Measurements from ENCODE around the gene GTF3C1. TPM values are rescaled to one million over a fixed set of nuclear protein-coding genes. Genes with fewer than 3 reads are reported as not detected.

Gene GTF3C1
- total and polyA plus RNA-seq, 10 donors = 28.8 to 68.6 (median 57.1) TPM

DNA sequence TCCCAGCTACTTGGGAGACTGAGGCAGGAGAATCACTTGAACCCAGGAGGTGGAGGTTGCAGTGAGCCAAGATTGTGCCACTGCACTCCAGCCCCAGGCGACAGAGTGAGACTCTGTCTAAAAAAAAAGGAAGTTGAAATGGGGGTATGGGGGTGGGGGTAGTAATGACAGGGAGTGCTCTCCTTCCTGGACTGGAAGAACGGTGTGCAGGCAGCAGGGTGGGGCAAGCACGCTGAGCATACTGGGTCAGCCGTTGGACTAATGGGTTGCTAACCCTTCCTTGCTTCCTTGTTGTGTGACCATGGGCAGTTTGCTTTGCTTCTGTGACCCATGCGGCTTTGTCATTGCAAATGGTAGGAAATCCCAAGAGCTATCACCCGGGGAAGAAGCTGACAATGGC, 16.7 kb upstream of the GTF3C1 start:
- Histone ChIP-seq H3K36me3 (peaks cover 0 to 8% (median 0%) of the 10 kb centered on the region in 6 donors), H3K4me3 (no peak overlapping the region), H3K27me3 (replicated peaks in 1 of 7) (no peaks in the 10 kb centered on the region), H3K4me1 (peaks cover 0 to 12% (median 3%) of the 10 kb centered on the region in 6 donors), H3K9me3 (no peaks in the 10 kb centered on the region), H3K27ac (no peak overlapping the region)
- DNase-seq = peak; percentile 25
- WGBS, 5 donors = 36 to 54% (median 45%) methylated on average over 6 of the region's 6 CpGs
- TF ChIP-seq POLR2AphosphoS5 (IDR thresholded peaks at IDR 0.05) (no peak), POLR2A (IDR thresholded peaks at IDR 0.05) (no peak)
- TF ChIP-seq, protein P1, sequence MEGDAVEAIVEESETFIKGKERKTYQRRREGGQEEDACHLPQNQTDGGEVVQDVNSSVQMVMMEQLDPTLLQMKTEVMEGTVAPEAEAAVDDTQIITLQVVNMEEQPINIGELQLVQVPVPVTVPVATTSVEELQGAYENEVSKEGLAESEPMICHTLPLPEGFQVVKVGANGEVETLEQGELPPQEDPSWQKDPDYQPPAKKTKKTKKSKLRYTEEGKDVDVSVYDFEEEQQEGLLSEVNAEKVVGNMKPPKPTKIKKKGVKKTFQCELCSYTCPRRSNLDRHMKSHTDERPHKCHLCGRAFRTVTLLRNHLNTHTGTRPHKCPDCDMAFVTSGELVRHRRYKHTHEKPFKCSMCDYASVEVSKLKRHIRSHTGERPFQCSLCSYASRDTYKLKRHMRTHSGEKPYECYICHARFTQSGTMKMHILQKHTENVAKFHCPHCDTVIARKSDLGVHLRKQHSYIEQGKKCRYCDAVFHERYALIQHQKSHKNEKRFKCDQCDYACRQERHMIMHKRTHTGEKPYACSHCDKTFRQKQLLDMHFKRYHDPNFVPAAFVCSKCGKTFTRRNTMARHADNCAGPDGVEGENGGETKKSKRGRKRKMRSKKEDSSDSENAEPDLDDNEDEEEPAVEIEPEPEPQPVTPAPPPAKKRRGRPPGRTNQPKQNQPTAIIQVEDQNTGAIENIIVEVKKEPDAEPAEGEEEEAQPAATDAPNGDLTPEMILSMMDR (IDR thresholded peaks at IDR 0.05 in 8 of 11, conservative IDR thresholded peaks at IDR 0.05 in 3 of 11) = no peak
- intact Hi-C loops (cut with DNase I; ENCODE audit: low total_unique reads) = no loop called here

DNA sequence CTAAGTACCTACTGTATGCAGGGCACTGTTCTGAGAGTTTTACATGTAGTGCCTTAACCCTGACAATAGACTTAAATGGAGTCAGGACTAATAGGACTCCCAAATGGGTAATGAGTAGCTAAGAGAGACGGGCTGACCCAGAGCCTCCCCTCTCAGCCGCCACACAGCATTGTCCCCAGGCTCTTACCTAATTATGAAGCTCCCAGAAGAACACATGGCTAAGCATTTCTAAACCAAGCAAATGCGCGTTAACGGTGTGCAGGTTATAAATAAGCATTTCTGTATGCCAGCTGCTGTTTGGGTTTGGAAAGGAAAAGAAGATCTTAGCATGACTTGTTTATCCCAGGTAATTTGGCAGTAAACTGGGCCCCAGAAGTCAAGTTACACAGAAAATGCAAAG, 14.5 kb upstream of the GTF3C1 start:
- no peaks in the 10 kb centered on the region for H3K9me3 ChIP-seq
- peaks cover 0 to 18% (median 6%) of the 10 kb centered on the region in 6 donors for H3K4me1 ChIP-seq
- no peak overlapping the region for H3K4me3 ChIP-seq
- TF ChIP-seq POLR2A (IDR thresholded peaks at IDR 0.05) = no peak
- no peak for TF ChIP-seq POLR2AphosphoS5 (IDR thresholded peaks at IDR 0.05)
- TF ChIP-seq, protein P1 (IDR thresholded peaks at IDR 0.05 in 8 of 11, conservative IDR thresholded peaks at IDR 0.05 in 3 of 11) = no peak
- no peaks in the 10 kb centered on the region for H3K27me3 ChIP-seq (replicated peaks in 1 of 7)
- intact Hi-C loops (cut with DNase I; ENCODE audit: low total_unique reads) = no loop called here
- WGBS, 5 donors = 86 to 92% (median 92%) methylated on average over 5 of the region's 5 CpGs
- peaks cover 0 to 8% (median 0%) of the 10 kb centered on the region in 6 donors for H3K36me3 ChIP-seq
- H3K27ac ChIP-seq = no peak overlapping the region
- peak; percentile 33 for DNase-seq

DNA sequence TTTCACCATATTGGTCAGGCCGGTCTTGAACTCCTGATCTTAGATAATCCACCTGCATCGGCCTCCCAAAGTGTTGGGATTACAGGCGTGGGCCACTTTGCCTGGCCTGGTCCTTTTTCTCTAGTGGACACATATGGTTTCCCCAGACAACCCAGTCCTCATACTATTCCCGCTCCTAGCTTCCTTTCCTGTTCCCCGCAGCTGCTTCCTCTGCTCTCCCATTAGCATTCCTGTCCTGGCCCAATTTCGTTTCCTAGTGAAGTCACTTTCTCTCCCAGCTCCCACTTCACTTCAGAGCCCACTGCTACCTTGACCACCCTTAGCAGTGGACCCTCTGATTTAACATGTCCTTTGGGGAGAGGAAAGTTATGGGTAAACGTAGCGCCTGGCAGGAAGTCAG, 11.5 kb upstream of the GTF3C1 start:
- DNase-seq = peak; percentile 17

DNA sequence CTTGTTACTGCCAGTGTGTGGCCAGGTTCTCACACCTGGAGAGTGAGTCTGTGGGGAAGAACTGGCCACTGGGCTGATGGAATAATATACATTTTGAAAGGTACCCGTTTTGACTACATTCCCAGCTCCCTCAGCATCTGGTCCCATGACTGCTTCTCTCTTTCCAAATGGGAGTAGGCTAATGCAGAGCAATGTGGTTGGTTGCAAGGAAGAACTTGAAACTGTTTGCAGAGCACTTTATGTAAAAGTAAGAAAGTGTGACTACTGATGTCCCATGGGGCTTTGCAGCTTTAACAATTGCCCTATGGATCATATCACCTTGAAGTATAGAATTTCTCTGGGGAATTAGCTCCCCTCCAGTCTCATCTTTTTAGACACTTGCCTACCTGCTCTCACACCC, 9.2 kb upstream of the GTF3C1 start:
- DNase-seq = no peak
- no peaks in the 10 kb centered on the region for H3K27me3 ChIP-seq (replicated peaks in 1 of 7)
- H3K36me3 ChIP-seq = peaks cover 0 to 8% (median 4%) of the 10 kb centered on the region in 6 donors
- H3K4me3 ChIP-seq = no peak overlapping the region
- WGBS, 5 donors = 71 to 95% (median 76%) methylated on average over 1 of the region's 1 CpG
- H3K27ac ChIP-seq = no peak overlapping the region
- H3K4me1 ChIP-seq = peaks cover 0 to 10% (median 3%) of the 10 kb centered on the region in 6 donors
- no peak for TF ChIP-seq POLR2A (IDR thresholded peaks at IDR 0.05)
- TF ChIP-seq, protein P1 (IDR thresholded peaks at IDR 0.05 in 8 of 11, conservative IDR thresholded peaks at IDR 0.05 in 3 of 11) = no peak
- TF ChIP-seq POLR2AphosphoS5 (IDR thresholded peaks at IDR 0.05) = no peak
- H3K9me3 ChIP-seq = no peaks in the 10 kb centered on the region
- intact Hi-C loops (cut with DNase I; ENCODE audit: low total_unique reads) = no loop called here

More for the DNA sequence above, 11.5 kb upstream of the GTF3C1 start:
- no peaks in the 10 kb centered on the region for H3K27me3 ChIP-seq (replicated peaks in 1 of 7)
- H3K27ac ChIP-seq = peak overlapping the region in 5 of 8 donors; percentile 39 to 63 (median 59)
- intact Hi-C loops (cut with DNase I; ENCODE audit: low total_unique reads) = no loop called here
- WGBS, 5 donors = 75 to 87% (median 80%) methylated on average over 8 of the region's 8 CpGs
- H3K4me1 ChIP-seq = peaks cover 0 to 11% (median 4%) of the 10 kb centered on the region in 6 donors
- TF ChIP-seq POLR2A (IDR thresholded peaks at IDR 0.05) (no peak), POLR2AphosphoS5 (IDR thresholded peaks at IDR 0.05) (peak in 1 of 3 donors; percentile 5)
- TF ChIP-seq, protein P1 (IDR thresholded peaks at IDR 0.05 in 8 of 11, conservative IDR thresholded peaks at IDR 0.05 in 3 of 11) = peak in 1 of 11 experiments; percentile 3
- no peaks in the 10 kb centered on the region for H3K9me3 ChIP-seq
- no peak overlapping the region for H3K4me3 ChIP-seq
- H3K36me3 ChIP-seq = peaks cover 0 to 8% (median 4%) of the 10 kb centered on the region in 6 donors
